NCI-H345 treated with DMSO at 0.1 percent for 48 hours (cell line): ENCODE results near the gene ARHGAP31.
"Not testable (repeated sequence)": the region's sequence is repeated elsewhere in the genome, so short reads cannot be mapped to it uniquely, and the experiment has no call there.

Experiments used
- DNase-seq: peaks from one replicate; lab custom pipeline; 2025; ENCODE audit not compliant: unreplicated experiment; lab: John Stamatoyannopoulos, UW

The ARHGAP31 gene

GRCh38 chr3:119315600-119316312 lies 21.6 kb downstream of the ARHGAP31 start:
- no peak for DNase-seq

- DNase-seq: no peak
These were observed 22.1 kb downstream of the ARHGAP31 start for GRCh38 chr3:119316313-119316670.

- no peak for DNase-seq
These were observed 24.7 kb downstream of the ARHGAP31 start for GRCh38 chr3:119318876-119319275.

- DNase-seq: no peak
These were observed 25.1 kb downstream of the ARHGAP31 start for GRCh38 chr3:119319311-119319710.

GRCh38 chr3:119320785-119321184 lies 26.6 kb downstream of the ARHGAP31 start:
- DNase-seq: not testable (repeated sequence)

- peak; percentile 4 for DNase-seq
These were observed 28.0 kb downstream of the ARHGAP31 start for GRCh38 chr3:119322021-119322834.

GRCh38 chr3:119322835-119323722 lies 28.9 kb downstream of the ARHGAP31 start:
- DNase-seq: peak; percentile 9

- no peak for DNase-seq
These were observed 29.5 kb downstream of the ARHGAP31 start for GRCh38 chr3:119323723-119324085.

- no peak for DNase-seq
These were observed 30.7 kb downstream of the ARHGAP31 start for GRCh38 chr3:119324899-119325298.

GRCh38 chr3:119326976-119327375 lies 32.8 kb downstream of the ARHGAP31 start:
- no peak for DNase-seq

GRCh38 chr3:119329551-119329950 lies 35.4 kb downstream of the ARHGAP31 start:
- no peak for DNase-seq

GRCh38 chr3:119330181-119330580 lies 36.0 kb downstream of the ARHGAP31 start:
- no peak for DNase-seq

- no peak for DNase-seq
These were observed 36.7 kb downstream of the ARHGAP31 start for GRCh38 chr3:119330858-119331257.

GRCh38 chr3:119331661-119332060 lies 37.5 kb downstream of the ARHGAP31 start:
- DNase-seq: no peak

- no peak for DNase-seq
These were observed 39.8 kb downstream of the ARHGAP31 start for GRCh38 chr3:119333773-119334509.

- DNase-seq: no peak
These were observed 42.6 kb downstream of the ARHGAP31 start for GRCh38 chr3:119336823-119337222.

- not testable (repeated sequence) for DNase-seq
These were observed 43.2 kb downstream of the ARHGAP31 start for GRCh38 chr3:119337407-119337806.

GRCh38 chr3:119338754-119339153 lies 44.6 kb downstream of the ARHGAP31 start:
- DNase-seq: no peak

GRCh38 chr3:119340014-119340413 lies 45.8 kb downstream of the ARHGAP31 start:
- no peak for DNase-seq

GRCh38 chr3:119340446-119340845 lies 46.3 kb downstream of the ARHGAP31 start:
- no peak for DNase-seq

GRCh38 chr3:119342176-119342575 lies 48.0 kb downstream of the ARHGAP31 start:
- DNase-seq: no peak
